CD4-positive, CD25-positive, alpha-beta regulatory T cell (primary cell): Measurements from ENCODE around the gene ZSCAN26. TPM values are rescaled to one million over a fixed set of nuclear protein-coding genes. Genes with fewer than 3 reads are reported as not detected.

ENCODE experiments used
- ATAC-seq, 2 donors: fragments of 150-1000 bp; cut with Tn5 transposase; one replicate each; pipeline ENCODE4 v1.10.0; 2021; ENCODE audit warnings: low read depth in 2 of 2, moderate number of reproducible peaks in 2 of 2, moderate library complexity in 1 of 2
- DNase-seq, 3 donors: peaks; one replicate each; pipeline versions ENCODE4 v3.0.0 to v3.0.0-alpha.2; 2012 to 2022; ENCODE audit warnings: mixed read lengths in 1 of 3
- H3K27ac ChIP-seq: one replicate; pipeline ENCODE4 v1.7.0; 2013; ENCODE audit warnings: mild to moderate bottlenecking, low read length; ENCODE audit not compliant: insufficient read depth, poor library complexity, severe bottlenecking
- H3K27me3 ChIP-seq: one replicate; pipeline ENCODE4 v1.7.0; 2013; ENCODE audit warnings: low read length; ENCODE audit not compliant: control insufficient read depth, insufficient read depth
- H3K36me3 ChIP-seq: one replicate; pipeline ENCODE4 v1.7.0; 2013; ENCODE audit warnings: mild to moderate bottlenecking, low read length, moderate library complexity; ENCODE audit not compliant: control insufficient read depth, insufficient read depth
- H3K4me1 ChIP-seq: 2 replicates; pipeline ENCODE4 v1.7.0; 2013; ENCODE audit warnings: mild to moderate bottlenecking, low read length; ENCODE audit not compliant: insufficient read depth, control insufficient read depth, poor library complexity, severe bottlenecking
- H3K4me3 ChIP-seq: one replicate; pipeline ENCODE4 v1.7.0; 2013; ENCODE audit warnings: low read depth, mild to moderate bottlenecking, low read length, moderate library complexity
- H3K9me3 ChIP-seq, 2 experiments: 1 replicate in 1 of 2; 2 replicates in 1 of 2; pipeline ENCODE4 v1.7.0; 2013; ENCODE audit warnings: low read length in 2 of 2, mild to moderate bottlenecking in 1 of 2, moderate library complexity in 1 of 2; ENCODE audit not compliant: control insufficient read depth in 2 of 2
- H3K27ac Mint-ChIP-seq, 3 donors: one replicate each; pipeline ENCODE4 v1.8.0; 2020 to 2022; ENCODE audit warnings: mild to moderate bottlenecking in 3 of 3, mixed read lengths in 3 of 3, moderate library complexity in 2 of 3
- H3K27me3 Mint-ChIP-seq: one replicate; pipeline ENCODE4 v1.8.0; 2022; ENCODE audit warnings: mild to moderate bottlenecking, mixed read lengths
- H3K36me3 Mint-ChIP-seq: one replicate; pipeline ENCODE4 v1.8.0; 2020; ENCODE audit warnings: mixed read lengths
- H3K4me1 Mint-ChIP-seq, 4 donors: one replicate each; pipeline ENCODE4 v1.8.0; 2020 to 2022; ENCODE audit warnings: mixed read lengths in 4 of 4, mild to moderate bottlenecking in 1 of 4
- H3K4me3 Mint-ChIP-seq, 4 donors: one replicate each; pipeline ENCODE4 v1.8.0; 2020 to 2022; ENCODE audit warnings: mild to moderate bottlenecking in 4 of 4, mixed read lengths in 4 of 4, moderate library complexity in 3 of 4
- H3K9me3 Mint-ChIP-seq, 7 donors: one replicate each; pipeline ENCODE4 v1.8.0; 2020 to 2022; ENCODE audit warnings: mixed read lengths in 7 of 7, mild to moderate bottlenecking in 3 of 7, moderate library complexity in 2 of 7
- polyA plus RNA-seq, 4 donors: library from polyadenylated mRNA; unstranded; fragments of 300-500 nt; fragmentation: Illumina TruSeq; gene quantifications; one replicate each; pipeline ENCODE4 v1.2.3, GENCODE V29; 2021
- total RNA-seq: library from RNA; stranded (reverse); gene quantifications from one replicate; pipeline ENCODE4 v1.2.3, GENCODE V29; 2022

Gene ZSCAN26
- 9.6 TPM for total RNA-seq
- 10 to 100 TPM; 14.9 to 19.1 (median 17.7) TPM for polyA plus RNA-seq

DNA sequence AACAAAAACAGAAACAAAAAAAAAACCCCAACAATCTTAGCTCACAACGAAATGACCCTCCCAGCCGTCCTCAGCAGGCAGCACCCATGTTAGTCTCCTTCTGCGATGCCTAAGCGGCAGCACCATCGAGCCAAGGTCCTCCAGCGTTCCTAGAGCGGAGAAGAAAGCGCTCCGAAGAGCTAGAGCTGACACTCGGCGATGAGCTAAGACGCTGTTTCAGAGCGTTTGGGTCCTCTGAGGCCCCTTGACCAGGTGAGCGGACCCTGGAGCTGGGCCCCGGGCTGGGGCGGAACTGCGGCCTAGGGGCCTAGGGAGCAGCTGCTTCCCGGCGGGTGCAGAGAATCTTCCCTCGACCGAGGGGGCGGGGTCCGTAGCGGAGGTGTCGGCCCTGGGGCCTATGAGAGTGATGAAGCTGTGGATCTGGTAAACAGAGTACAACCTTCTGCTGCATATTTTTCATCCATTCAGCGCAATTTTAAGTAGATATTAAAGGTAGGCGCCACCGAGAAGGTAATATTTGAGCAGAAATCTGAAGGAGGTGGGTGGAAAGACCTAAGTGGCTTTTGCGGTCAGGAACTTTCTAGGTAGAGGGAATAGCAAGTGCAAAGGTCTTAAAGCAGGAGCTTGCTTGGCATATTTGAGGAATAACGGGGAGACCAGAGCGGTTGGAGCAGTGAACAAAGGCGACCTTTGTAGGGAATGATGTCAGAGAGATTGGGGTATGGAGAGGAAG, at the start of gene ZSCAN26:
Gene ZSCAN26, plus strand, starts transcription at position 182 of the 733 bp plus-strand sequence. CDS start 4,777 bp downstream, outside the sequence.
- H3K4me1 Mint-ChIP-seq: peaks cover 0 to 30% (median 15%) of the 10 kb centered on the region in 4 donors
- ATAC-seq: peak; percentile 92 to 95
- peaks cover 10% of the 10 kb centered on the region for H3K27me3 Mint-ChIP-seq
- Histone ChIP-seq H3K9me3 (no peaks in the 10 kb centered on the region), H3K27ac (peak within 1 kb of the TSS; percentile 64), H3K27me3 (no peaks in the 10 kb centered on the region), H3K4me1 (peaks cover 12% of the 10 kb centered on the region), H3K4me3 (peak within 1 kb of the TSS; percentile 93), H3K36me3 (peaks cover 9% of the 10 kb centered on the region)
- H3K36me3 Mint-ChIP-seq: peaks cover 8% of the 10 kb centered on the region
- H3K9me3 Mint-ChIP-seq: no peaks in the 10 kb centered on the region
- H3K4me3 Mint-ChIP-seq: no peak within 1 kb of the TSS
- peak; percentile 58 to 95 (median 90) for DNase-seq
- H3K27ac Mint-ChIP-seq: no peak within 1 kb of the TSS

DNA sequence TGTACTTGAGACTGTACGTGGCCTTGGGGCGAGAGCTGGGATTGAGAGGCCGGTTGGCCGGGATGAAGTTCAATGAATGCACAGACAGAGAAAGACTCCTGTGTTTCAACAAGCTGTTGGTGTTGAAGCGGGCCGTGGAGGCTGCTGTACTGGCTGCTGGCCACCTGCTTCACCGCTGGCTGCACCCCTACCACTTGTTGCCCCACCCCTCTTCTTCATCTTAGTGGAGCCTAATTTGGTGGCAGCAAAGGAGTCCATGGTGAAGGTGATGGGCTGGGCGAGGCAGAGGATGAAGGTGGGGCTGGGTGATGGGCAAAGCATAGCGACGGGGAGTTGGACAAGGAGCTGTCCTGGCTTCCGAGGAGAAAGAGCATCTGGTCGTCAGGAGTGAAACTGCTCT, 49.1 kb upstream of the ZSCAN26 start:
- H3K27me3 ChIP-seq: peaks cover 61% of the 10 kb centered on the region
- Mint-ChIP-seq H3K27me3 (peaks cover 93% of the 10 kb centered on the region), H3K36me3 (no peaks in the 10 kb centered on the region), H3K4me3 (peak overlapping the region in 3 of 4 donors; percentile 42 to 67 (median 58)), H3K4me1 (peaks cover 0 to 14% (median 8%) of the 10 kb centered on the region in 4 donors), H3K9me3 (peaks cover 0 to 5% (median 0%) of the 10 kb centered on the region in 7 donors), H3K27ac (no peak overlapping the region)
- ATAC-seq (no peak), DNase-seq (no peak)
- peaks cover 10% of the 10 kb centered on the region for H3K4me1 ChIP-seq
- H3K27ac ChIP-seq: no peak overlapping the region
- H3K4me3 ChIP-seq: no peak overlapping the region
- peaks cover 0 to 2% of the 10 kb centered on the region in 2 experiments for H3K9me3 ChIP-seq
- H3K36me3 ChIP-seq: no peaks in the 10 kb centered on the region

DNA sequence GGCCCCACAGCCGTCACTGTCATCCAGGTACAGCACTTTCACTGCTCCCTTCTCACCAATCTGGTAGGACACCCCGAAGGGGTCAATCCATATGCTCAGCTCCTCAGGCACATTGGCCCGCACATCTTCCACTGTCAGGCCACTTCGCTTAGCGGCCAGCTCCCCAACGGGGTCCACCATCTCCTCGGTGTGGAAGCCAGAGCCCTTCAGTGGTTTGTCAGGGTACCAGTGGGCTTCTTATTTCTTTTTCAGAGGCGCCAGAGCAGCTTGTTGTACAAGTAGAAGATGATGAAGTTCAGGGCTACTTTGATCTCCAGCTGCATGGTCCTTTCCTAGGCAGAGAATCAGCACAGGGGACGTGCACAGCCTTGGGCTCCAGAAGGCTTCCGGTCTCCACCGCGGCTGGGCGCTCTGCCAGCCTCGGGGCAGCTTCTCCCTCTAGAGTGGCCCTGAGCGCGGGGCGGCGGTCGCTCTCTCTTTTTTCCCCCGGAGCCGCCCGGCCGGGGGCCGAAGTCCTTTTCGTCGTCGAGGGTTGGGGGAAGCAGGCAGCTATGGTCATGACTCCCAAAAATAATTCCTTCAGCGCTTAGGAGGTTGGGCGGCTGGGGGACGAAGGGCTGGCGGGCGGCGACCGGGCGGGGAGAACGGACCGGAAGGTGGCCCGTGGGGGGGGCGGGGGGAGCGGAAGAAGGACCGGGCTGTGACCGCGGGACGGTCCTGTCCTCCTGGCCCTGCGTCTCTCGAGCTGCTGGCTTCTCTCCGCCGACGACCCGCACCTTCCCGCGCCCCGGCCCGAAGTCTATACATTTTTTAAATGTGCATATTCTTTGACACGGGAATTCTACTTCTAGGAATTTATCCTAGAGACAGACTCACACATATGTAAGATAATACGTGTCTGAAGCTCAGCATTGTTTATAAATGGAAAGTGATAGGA, 48.4 kb upstream of the ZSCAN26 start:
- peaks cover 0 to 14% (median 5%) of the 10 kb centered on the region in 4 donors for H3K4me1 Mint-ChIP-seq
- no peak overlapping the region for H3K27ac Mint-ChIP-seq
- Histone ChIP-seq H3K27me3 (peaks cover 59% of the 10 kb centered on the region), H3K27ac (no peak overlapping the region), H3K36me3 (no peaks in the 10 kb centered on the region), H3K4me3 (peak overlapping the region; percentile 53), H3K9me3 (peaks cover 0 to 2% of the 10 kb centered on the region in 2 experiments), H3K4me1 (peaks cover 9% of the 10 kb centered on the region)
- peaks cover 0 to 4% (median 0%) of the 10 kb centered on the region in 7 donors for H3K9me3 Mint-ChIP-seq
- DNase-seq (peak in 1 of 3 donors; percentile 52), ATAC-seq (peak; percentile 53 to 55)
- H3K4me3 Mint-ChIP-seq: peak overlapping the region; percentile 62 to 91 (median 78)
- peaks cover 91% of the 10 kb centered on the region for H3K27me3 Mint-ChIP-seq
- no peaks in the 10 kb centered on the region for H3K36me3 Mint-ChIP-seq

DNA sequence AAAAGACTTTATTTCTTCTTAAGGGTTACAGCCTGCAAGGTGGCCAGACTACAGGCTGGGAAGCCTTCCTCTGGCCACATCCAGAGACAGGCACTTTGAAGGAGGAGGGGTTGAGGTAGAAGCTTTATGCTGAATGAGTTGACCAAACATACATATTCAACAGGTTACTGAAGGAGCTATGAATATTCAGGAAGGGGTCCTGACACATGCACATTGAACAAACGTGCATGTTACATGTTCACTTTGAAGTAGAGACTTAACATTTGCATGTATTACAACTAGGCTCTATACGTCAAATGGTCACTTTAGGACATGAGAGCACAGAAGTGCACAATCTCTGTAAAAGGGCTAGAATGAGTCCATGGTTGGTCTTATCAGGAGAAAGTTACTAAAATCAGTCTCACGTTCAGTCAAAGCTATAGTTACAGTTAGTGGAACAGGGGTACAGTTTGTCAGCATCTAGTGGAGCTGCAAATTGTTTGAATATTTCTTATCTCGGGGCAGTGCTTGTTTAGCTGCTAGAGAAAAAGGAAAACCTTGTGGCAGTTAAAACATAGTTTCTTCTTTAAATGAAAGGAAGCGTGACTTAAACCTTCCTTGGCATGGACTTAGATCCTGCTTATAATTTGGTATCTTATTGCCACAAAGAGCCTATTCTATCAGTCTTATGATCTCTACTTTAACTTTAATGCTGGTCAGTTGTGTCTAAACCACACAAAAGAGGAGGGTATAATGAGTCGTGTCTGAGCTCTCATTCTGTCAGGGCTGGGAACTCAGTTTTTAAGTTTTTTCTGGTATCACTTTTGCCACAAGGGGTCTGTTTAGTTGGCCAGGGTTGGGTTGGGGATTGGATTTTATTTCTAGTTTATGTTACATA, 46.4 kb upstream of the ZSCAN26 start:
- peaks cover 0 to 4% (median 0%) of the 10 kb centered on the region in 7 donors for H3K9me3 Mint-ChIP-seq
- no peak overlapping the region for H3K27ac Mint-ChIP-seq
- Histone ChIP-seq H3K4me3 (no peak overlapping the region), H3K27me3 (peaks cover 47% of the 10 kb centered on the region), H3K27ac (no peak overlapping the region), H3K36me3 (no peaks in the 10 kb centered on the region), H3K4me1 (peaks cover 17% of the 10 kb centered on the region), H3K9me3 (peaks cover 0 to 2% of the 10 kb centered on the region in 2 experiments)
- DNase-seq: no peak
- H3K27me3 Mint-ChIP-seq: peaks cover 85% of the 10 kb centered on the region
- peaks cover 7 to 21% (median 13%) of the 10 kb centered on the region in 4 donors for H3K4me1 Mint-ChIP-seq
- H3K4me3 Mint-ChIP-seq: peak overlapping the region in 2 of 4 donors; percentile 10 to 73
- no peak for ATAC-seq
- H3K36me3 Mint-ChIP-seq: no peaks in the 10 kb centered on the region

DNA sequence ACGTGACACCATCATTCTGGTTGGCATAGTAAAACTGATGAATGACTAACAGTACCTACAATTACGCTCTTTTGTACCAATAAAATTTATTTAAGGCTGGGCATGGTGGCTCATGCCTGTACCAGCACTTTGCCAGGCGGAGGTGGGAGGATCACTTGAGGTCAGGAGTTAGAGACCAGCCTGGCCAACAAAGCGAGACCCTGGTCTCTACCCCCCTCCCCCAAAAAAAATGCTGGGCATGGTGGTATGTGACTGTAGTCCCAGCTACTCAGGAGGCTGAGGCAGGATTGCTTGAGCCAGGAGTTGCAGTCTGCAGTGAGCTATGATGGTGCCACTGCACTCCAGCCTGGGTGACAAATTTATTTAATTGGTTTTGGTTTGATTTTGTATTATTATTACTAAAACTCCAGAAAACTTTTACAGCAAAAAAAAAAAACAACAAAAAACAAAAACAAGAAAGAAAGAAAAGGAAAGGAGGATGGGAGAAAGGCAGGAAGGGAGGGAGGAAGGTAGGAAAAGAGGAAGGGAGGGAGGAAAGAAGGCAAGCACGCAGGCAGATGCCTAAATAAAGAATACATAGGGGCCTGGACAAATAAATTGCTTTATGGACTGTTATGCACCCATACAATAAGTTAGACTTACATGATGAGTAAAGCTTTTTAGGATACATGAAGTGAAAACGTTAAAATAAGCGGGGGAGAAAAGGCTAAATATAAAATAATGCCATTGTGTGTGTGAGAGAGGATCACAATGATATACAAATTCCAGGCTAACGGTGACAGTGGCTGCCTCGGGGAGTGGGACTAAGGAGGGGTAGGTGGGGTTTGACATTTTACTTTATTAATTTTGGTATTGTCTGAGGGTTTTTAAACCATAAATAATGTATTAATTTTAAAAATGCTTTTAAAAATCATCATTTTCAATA, 42.5 kb upstream of the ZSCAN26 start:
- H3K27me3 ChIP-seq: peaks cover 31% of the 10 kb centered on the region
- H3K27ac ChIP-seq: no peak overlapping the region
- peak overlapping the region; percentile 80 for H3K4me3 ChIP-seq
- peaks cover 0 to 2% of the 10 kb centered on the region in 2 experiments for H3K9me3 ChIP-seq
- peaks cover 12% of the 10 kb centered on the region for H3K4me1 ChIP-seq
- DNase-seq: no peak
- Mint-ChIP-seq H3K9me3 (peaks cover 0 to 4% (median 0%) of the 10 kb centered on the region in 7 donors), H3K27ac (peak overlapping the region; percentile 80 to 96 (median 89)), H3K4me3 (peak overlapping the region; percentile 91 to 96 (median 95)), H3K27me3 (peaks cover 49% of the 10 kb centered on the region), H3K4me1 (peaks cover 8 to 32% (median 24%) of the 10 kb centered on the region in 4 donors), H3K36me3 (peaks cover 5% of the 10 kb centered on the region)
- H3K36me3 ChIP-seq: peaks cover 4% of the 10 kb centered on the region
- no peak for ATAC-seq

DNA sequence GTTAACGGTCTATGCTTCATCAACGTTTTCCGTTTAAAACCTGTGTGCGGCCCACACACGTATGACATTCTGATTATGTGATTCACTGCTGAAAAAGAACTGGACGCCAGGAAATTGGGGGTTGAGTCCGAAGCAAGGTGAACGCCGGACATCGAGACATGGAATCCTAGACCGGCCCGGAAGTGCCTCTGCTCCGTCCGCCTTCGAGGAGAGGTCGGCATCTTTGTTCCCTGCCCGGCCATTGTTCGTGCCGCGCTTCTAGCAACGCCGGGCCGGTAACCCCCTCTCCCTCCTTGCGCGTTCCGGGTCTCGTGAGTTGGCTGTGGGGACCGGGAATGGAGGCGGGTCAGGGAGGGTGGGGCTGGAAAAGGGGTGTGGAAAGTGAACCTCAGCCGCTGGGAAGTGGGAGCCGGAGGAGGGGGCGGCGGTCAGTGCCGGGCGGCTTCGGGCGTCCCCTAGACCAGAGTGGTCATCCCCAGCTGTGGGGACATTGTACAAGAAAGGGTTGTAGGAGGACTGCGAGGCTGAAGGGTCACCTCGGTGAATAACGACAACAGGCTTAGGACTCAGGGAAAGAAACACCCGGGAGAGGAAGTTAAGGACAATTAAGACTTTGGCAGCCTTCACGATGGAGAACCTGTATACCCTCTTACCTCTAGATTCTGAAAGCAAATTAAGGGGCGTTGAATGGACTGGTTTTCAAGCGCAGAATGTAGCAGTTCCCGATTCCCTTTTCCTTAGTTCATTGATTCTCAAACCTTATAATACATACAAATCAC, 41.7 kb upstream of the ZSCAN26 start, which contains the start of gene ZSCAN9:
Gene ZSCAN9, plus strand, starts transcription at position 220 of the 779 bp plus-strand sequence. CDS start 1,810 bp downstream, outside the sequence.
- ATAC-seq (peak; percentile 72), DNase-seq (peak in 2 of 3 donors; percentile 15 to 68)
- H3K27me3 ChIP-seq: peaks cover 25% of the 10 kb centered on the region
- Mint-ChIP-seq H3K9me3 (peaks cover 0 to 4% (median 0%) of the 10 kb centered on the region in 7 donors), H3K4me1 (peaks cover 8 to 31% (median 24%) of the 10 kb centered on the region in 4 donors), H3K4me3 (peak within 1 kb of the TSS; percentile 91 to 96 (median 95)), H3K27me3 (peaks cover 40% of the 10 kb centered on the region), H3K36me3 (peaks cover 10% of the 10 kb centered on the region), H3K27ac (peak within 1 kb of the TSS; percentile 80 to 96 (median 89))
- H3K4me1 ChIP-seq: peaks cover 12% of the 10 kb centered on the region
- H3K9me3 ChIP-seq: peaks cover 0 to 2% of the 10 kb centered on the region in 2 experiments
- no peak within 1 kb of the TSS for H3K27ac ChIP-seq
- peaks cover 4% of the 10 kb centered on the region for H3K36me3 ChIP-seq
- H3K4me3 ChIP-seq: peak within 1 kb of the TSS; percentile 80
